ENCODE measurements around the gene SPTBN2. TPM values are rescaled to one million over a fixed set of nuclear protein-coding genes. Genes with fewer than 3 reads are reported as not detected.
A peak's percentile ranks its signal among the peaks of the same experiment; 100 is the strongest.

SPTBN2 gene
- total RNA-seq = 10 to 100 TPM in 2 of 4 donors, 1 to 10 TPM in 2; 1.6 to 14.4 (median 8.6) TPM

DNA sequence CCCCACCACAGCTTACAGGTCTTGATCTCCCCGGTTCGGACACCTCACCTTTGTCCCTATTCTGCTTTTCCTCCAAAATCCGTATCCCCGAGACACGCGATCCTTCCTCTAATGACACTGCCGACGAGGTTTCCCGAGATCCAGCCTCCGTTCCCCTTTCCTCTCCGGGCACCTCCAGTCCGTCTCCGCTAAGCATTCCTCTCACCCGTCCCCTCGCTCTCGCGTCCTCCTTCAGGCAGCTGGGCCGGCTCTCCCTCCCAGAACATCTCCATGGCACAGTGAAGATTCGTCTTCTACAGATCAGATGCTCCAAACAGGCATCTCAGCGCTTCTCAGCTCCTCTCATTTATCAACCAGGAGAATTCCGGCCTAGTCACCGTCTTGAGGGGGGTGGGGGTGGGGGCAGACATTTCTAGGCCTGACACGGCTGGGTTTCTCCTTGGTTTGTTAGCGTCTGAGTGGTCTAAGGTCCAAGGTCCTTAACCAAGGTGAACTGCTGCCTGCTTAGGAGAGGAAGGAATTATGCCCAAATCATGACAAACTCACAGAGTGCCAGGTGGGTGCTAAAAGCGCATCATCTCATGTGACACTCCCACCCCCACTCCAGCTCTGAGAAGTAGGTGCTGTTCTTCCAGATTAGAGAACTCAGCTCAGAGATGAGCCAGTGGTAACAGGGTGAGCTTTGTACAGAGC lies at the start of gene SPTBN2:
TSS of gene SPTBN2 (minus strand) at position 524 of the 693 bp plus-strand sequence. CDS start 7,976 bp downstream, outside the sequence.
- ATAC-seq (ENCODE audit: low FRiP score) = peak; percentile 13
- TF ChIP-seq, protein P1, sequence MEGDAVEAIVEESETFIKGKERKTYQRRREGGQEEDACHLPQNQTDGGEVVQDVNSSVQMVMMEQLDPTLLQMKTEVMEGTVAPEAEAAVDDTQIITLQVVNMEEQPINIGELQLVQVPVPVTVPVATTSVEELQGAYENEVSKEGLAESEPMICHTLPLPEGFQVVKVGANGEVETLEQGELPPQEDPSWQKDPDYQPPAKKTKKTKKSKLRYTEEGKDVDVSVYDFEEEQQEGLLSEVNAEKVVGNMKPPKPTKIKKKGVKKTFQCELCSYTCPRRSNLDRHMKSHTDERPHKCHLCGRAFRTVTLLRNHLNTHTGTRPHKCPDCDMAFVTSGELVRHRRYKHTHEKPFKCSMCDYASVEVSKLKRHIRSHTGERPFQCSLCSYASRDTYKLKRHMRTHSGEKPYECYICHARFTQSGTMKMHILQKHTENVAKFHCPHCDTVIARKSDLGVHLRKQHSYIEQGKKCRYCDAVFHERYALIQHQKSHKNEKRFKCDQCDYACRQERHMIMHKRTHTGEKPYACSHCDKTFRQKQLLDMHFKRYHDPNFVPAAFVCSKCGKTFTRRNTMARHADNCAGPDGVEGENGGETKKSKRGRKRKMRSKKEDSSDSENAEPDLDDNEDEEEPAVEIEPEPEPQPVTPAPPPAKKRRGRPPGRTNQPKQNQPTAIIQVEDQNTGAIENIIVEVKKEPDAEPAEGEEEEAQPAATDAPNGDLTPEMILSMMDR (IDR thresholded peaks at IDR 0.05) = no peak
- DNase-seq (ENCODE audit: low spot score) = no peak

DNA sequence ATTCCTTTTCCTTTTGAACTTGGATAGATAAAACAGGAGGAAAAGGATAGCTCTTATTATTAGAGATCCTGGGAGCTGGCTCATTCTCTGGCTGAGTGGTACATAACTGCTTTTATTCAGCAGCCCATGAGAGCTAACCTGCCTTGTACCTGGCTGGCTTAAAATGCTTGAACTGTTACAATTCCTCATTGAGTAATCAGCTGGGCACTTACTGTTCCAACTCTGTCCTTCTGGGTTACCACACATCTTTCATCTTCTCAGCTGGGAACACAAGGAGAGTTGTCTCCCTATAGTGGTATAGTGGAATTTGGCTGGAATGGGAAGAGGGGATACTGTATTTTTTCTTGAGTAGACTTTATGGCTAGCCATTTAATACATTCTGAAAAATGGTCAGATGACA lies 39.8 kb upstream of the SPTBN2 start:
- ATAC-seq (ENCODE audit: low FRiP score) = no peak
- TF ChIP-seq, protein P1 (IDR thresholded peaks at IDR 0.05) = no peak
- no peak for DNase-seq (ENCODE audit: low spot score)

DNA sequence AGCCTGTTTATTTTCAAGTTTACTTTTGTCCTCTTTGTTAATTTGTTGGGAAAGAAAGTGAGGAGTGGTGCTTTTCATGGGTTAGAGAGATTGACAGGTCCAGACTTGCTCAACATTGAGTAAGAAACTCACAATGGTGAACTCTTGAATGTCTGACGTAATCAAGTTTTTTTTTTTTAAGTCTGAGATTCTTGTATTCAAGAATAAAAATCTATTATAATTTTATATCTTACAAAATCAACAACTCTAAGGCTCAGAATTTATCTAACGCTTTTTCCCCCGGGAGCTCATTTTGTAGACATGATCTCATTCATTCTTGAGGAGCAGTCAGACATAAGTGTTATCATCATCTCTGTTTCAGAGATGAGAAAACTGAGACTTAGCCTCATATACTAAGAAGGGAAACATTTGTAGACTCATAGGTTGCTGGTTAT lies 39.1 kb upstream of the SPTBN2 start:
- DNase-seq (ENCODE audit: low spot score) = no peak
- TF ChIP-seq, protein P1 (IDR thresholded peaks at IDR 0.05) = no peak
- no peak for ATAC-seq (ENCODE audit: low FRiP score)

DNA sequence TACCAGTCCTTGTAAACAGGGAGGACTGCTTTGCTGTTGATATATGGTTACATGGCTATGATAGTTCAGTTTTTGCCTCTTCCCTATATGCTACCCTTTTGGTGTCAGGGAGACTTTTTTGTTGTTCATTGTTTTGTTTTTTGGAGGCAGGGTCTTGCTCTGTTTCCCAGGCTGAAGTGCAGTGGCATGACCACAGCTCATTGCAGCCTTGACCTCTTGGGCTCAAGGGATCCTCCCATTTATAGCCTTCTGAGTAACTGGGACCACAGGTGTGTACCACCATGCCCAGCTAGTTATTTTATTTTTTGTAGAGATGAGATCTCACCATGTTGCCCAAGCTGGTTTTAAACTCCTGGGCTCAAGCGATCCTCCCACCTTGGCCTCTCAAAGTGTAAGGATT lies 38.6 kb upstream of the SPTBN2 start:
- TF ChIP-seq, protein P1 (IDR thresholded peaks at IDR 0.05) = no peak
- DNase-seq (ENCODE audit: low spot score) (no peak), ATAC-seq (ENCODE audit: low FRiP score) (no peak)

DNA sequence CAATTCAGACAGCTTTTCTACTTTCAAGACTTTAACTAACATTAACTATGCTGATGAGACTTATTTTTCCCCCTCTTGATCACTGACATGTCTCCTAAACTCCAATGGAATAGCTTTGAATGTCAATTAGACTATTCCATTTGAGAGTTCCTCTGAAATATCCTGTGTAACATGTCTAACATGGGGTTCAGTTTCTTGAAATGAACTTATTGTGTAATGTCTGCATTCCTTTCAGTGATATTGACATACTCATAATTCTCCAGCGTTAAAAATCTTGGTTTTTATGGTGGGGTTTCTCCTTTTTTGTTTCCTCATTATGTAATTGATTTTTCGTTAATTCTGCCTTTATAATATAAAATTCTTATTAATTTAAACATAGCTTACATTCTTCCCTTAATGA lies 37.7 kb upstream of the SPTBN2 start:
- TF ChIP-seq, protein P1 (IDR thresholded peaks at IDR 0.05) = no peak
- no peak for DNase-seq (ENCODE audit: low spot score)
- no peak for ATAC-seq (ENCODE audit: low FRiP score)

DNA sequence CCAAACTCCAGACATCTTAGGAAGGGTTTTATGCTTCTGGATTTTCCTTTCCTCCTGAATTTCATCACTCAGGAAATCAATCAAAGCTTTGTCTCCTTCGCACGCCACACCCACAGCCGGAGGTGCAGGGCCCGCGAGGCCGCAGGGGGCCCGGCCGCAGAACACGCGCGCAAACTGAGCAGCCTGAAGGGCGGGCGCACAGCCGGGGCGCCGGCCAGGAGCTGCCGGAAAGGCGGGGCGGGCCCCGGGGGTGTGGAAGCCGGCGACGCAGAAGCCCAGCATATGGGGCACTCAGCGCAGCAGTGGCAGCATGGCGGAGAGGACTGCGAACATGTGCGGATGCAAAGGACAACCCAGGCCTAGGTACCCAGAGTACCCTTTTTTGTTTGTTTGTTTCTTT lies 33.1 kb upstream of the SPTBN2 start:
- no peak for ATAC-seq (ENCODE audit: low FRiP score)
- DNase-seq (ENCODE audit: low spot score) = no peak
- TF ChIP-seq, protein P1 (IDR thresholded peaks at IDR 0.05) = no peak

DNA sequence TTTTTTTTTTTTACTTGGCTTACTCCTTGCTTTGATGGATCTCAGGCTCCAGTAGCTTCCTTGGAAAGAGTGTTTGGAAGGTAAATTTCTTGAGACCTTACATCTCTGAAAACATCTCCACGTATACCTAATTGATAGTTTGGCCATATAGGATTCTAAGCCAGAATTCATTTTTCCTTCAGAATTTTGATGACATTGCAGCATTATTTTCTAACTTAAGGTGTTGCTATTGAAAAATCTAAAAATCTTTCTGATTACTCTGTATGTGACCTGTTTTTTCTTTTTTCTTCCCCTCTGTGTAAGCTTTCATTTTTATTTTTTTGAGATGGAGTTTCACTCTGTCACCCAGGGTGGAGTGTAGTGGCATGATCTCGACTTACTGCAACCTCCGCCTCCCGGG lies 23.1 kb upstream of the SPTBN2 start:
- TF ChIP-seq, protein P1 (IDR thresholded peaks at IDR 0.05) = no peak
- ATAC-seq (ENCODE audit: low FRiP score) (no peak), DNase-seq (ENCODE audit: low spot score) (no peak)

Measured in omental fat pad (tissue), 4 donors.